Superior temporal gyrus (tissue), 1 donor: ENCODE data around the gene MSTO1.
"Not testable (repeated sequence)": the region's sequence is repeated elsewhere in the genome, so short reads cannot be mapped to it uniquely, and the experiment has no call there.

ENCODE experiments used
- DNase-seq: peaks from one replicate; pipeline ENCODE4 v3.0.0-alpha.2; 2016; ENCODE audit errors: extremely low spot score

Gene MSTO1

GRCh38 chr1:155609515-155610256 lies at the start of gene MSTO1:
TSS of gene MSTO1 (plus strand) at chr1:155610218. CDS start at chr1:155610249, 31 bp downstream.
- DNase-seq = peak; percentile 97

- DNase-seq = peak; percentile 11
These were observed 48.0 kb upstream of the MSTO1 start for GRCh38 chr1:155561779-155562580.

GRCh38 chr1:155562581-155563376 lies 47.2 kb upstream of the MSTO1 start, which contains the start of gene ASH1L:
TSS of gene ASH1L (minus strand) at chr1:155562803. CDS start at chr1:155521519, 41,284 bp downstream.
- peak; percentile 95 for DNase-seq

GRCh38 chr1:155563377-155564022 lies 46.5 kb upstream of the MSTO1 start:
- peak; percentile 17 for DNase-seq

GRCh38 chr1:155569988-155570592 lies 39.9 kb upstream of the MSTO1 start:
- no peak for DNase-seq

- DNase-seq = no peak
These were observed 39.4 kb upstream of the MSTO1 start for GRCh38 chr1:155570593-155570990.

- no peak for DNase-seq
These were observed 35.9 kb upstream of the MSTO1 start for GRCh38 chr1:155574077-155574476.

GRCh38 chr1:155575608-155576007 lies 34.4 kb upstream of the MSTO1 start:
- not testable (repeated sequence) for DNase-seq

GRCh38 chr1:155583846-155584245 lies 26.2 kb upstream of the MSTO1 start:
- DNase-seq = not testable (repeated sequence)

- DNase-seq = not testable (repeated sequence)
These were observed 20.7 kb upstream of the MSTO1 start for GRCh38 chr1:155589282-155589681.

- not testable (repeated sequence) for DNase-seq
These were observed 19.3 kb upstream of the MSTO1 start for GRCh38 chr1:155590516-155591247.

- DNase-seq = peak; percentile 92
These were observed 18.2 kb upstream of the MSTO1 start for GRCh38 chr1:155591770-155592169.

GRCh38 chr1:155595877-155596474 lies 14.0 kb upstream of the MSTO1 start:
- DNase-seq = peak; percentile 76

- no peak for DNase-seq
These were observed 13.2 kb upstream of the MSTO1 start for GRCh38 chr1:155596864-155597263.

GRCh38 chr1:155598842-155599331 lies 11.1 kb upstream of the MSTO1 start:
- DNase-seq = peak; percentile 74

- not testable (repeated sequence) for DNase-seq
These were observed 10.0 kb upstream of the MSTO1 start for GRCh38 chr1:155599828-155600572.

GRCh38 chr1:155607708-155608107 lies 2.3 kb upstream of the MSTO1 start:
- DNase-seq = no peak

GRCh38 chr1:155608888-155609225 lies 1.2 kb upstream of the MSTO1 start:
- no peak for DNase-seq

- DNase-seq = not testable (repeated sequence)
These were observed 234 bp downstream of the MSTO1 start for GRCh38 chr1:155610257-155610647.
